Transverse colon (tissue), 4 donors: ENCODE data around the gene NOX3. TPM values are rescaled to one million over a fixed set of nuclear protein-coding genes. Genes with fewer than 3 reads are reported as not detected.

Experiments used
- DNase-seq: peaks from one replicate; pipeline ENCODE4 v3.0.0-alpha.2; 2019
- H3K27ac ChIP-seq, 4 donors: fragments of 200-600 bp; sonication (generic); 2 replicates each; pipeline ENCODE4 v1.5.1; 2016 to 2018; ENCODE audit warnings: inconsistent platforms in 4 of 4
- H3K27me3 ChIP-seq: fragments of 200-600 bp; sonication (generic); 2 replicates; pipeline ENCODE4 v1.5.1; 2017; ENCODE audit warnings: inconsistent platforms
- H3K36me3 ChIP-seq, 4 donors: fragments of 200-600 bp; sonication (generic); 2 replicates each; pipeline ENCODE4 v1.5.1; 2017 to 2019; ENCODE audit warnings: inconsistent platforms in 4 of 4
- H3K4me1 ChIP-seq, 4 donors: fragments of 200-600 bp; sonication (generic); 2 replicates each; pipeline ENCODE4 v1.5.1; 2017 to 2020; ENCODE audit warnings: inconsistent platforms in 4 of 4
- H3K4me3 ChIP-seq, 4 donors: fragments of 200-600 bp; sonication (generic); 1 replicate in 1 of 4; 2 replicates in 3 of 4; pipeline versions ENCODE4 v1.5.1 to v1.6.1; 2017 to 2019; ENCODE audit warnings: inconsistent platforms in 4 of 4
- H3K9me3 ChIP-seq, 2 donors: fragments of 200-600 bp; sonication (generic); 2 replicates each; pipeline ENCODE4 v1.5.1; 2017 to 2019; ENCODE audit warnings: inconsistent platforms in 2 of 2
- CTCF ChIP-seq, 5 experiments: fragments of 200-600 bp in 3 of 5; fragments of 450-650 bp in 2 of 5; sonication (generic) in 3 of 5; IDR thresholded peaks; 1 replicate in 2 of 5; 2 replicates in 3 of 5; pipeline ENCODE4 v1.5.1; 2016 to 2017; ENCODE audit warnings: antibody characterized with exemption in 5 of 5, inconsistent platforms in 3 of 5, mild to moderate bottlenecking in 2 of 5, moderate library complexity in 1 of 5
- EP300 ChIP-seq: sonication (generic); formaldehyde crosslinking; IDR thresholded peaks from one replicate; pipeline ENCODE4 v1.6.1; 2017; ENCODE audit warnings: antibody characterized with exemption, low read depth
- POLR2A ChIP-seq: fragments of 450-650 bp; IDR thresholded peaks from one replicate; pipeline ENCODE4 v1.6.1; 2016; ENCODE audit warnings: antibody characterized with exemption, mild to moderate bottlenecking, moderate library complexity
- POLR2AphosphoS5 ChIP-seq, 3 donors: sonication (generic); formaldehyde crosslinking; IDR thresholded peaks; one replicate each; pipeline ENCODE4 v1.6.1; 2016; ENCODE audit warnings: antibody characterized with exemption in 3 of 3
- WGBS, 2 donors: methylation state at CpG; one replicate each; pipeline ENCODE4 v1.1.5; 2018; ENCODE audit warnings: low coverage in 1 of 2; 5-methylcytosine and 5-hydroxymethylcytosine counted together
- in situ Hi-C, 4 donors: fragments of 200-750 bp; cut with MboI; loops; one replicate each; pipeline versions ENCODE4 v1.15.0 to v1.15.1; 2017; ENCODE audit warnings: low sequenced_read_pairs in 3 of 4, low pct_ligation_motif_present in 1 of 4, low pct_unique_long_range_greater_than_20kb in 1 of 4
- intact Hi-C: fragments of 100-400 bp; cut with DNase I; formaldehyde crosslinking; loops from one replicate; pipeline ENCODE4 v1.15.1; 2023; ENCODE audit warnings: low total_unique reads
- total RNA-seq, 4 donors: library from RNA; depleted of rRNA; stranded (reverse); fragments of >200 nt; gene quantifications; one replicate each; pipeline ENCODE4 v1.1.0, GENCODE V29; 2016

NOX3 gene
- total RNA-seq, 4 donors from 2014 or later = not detected

GRCh38 chr6:155397172-155397705 is 58.4 kb downstream of the NOX3 start:
- no peak for DNase-seq
- 89 to 100% methylated on average over 2 to 3 of the region's 3 CpGs for WGBS, 2 donors
- in situ Hi-C loops (no loop called here), intact Hi-C loops (no loop called here)
- Histone ChIP-seq H3K36me3 (no peaks in the 10 kb centered on the region), H3K4me1 (no peaks in the 10 kb centered on the region), H3K27ac (no peak overlapping the region), H3K9me3 (no peaks in the 10 kb centered on the region), H3K27me3 (no peaks in the 10 kb centered on the region), H3K4me3 (no peak overlapping the region)
- TF ChIP-seq CTCF (IDR thresholded peaks at IDR 0.05) (no peak), POLR2A (no peak), EP300 (no peak)

- Histone ChIP-seq H3K4me3 (no peak overlapping the region), H3K27ac (no peak overlapping the region), H3K27me3 (no peaks in the 10 kb centered on the region), H3K4me1 (no peaks in the 10 kb centered on the region), H3K9me3 (no peaks in the 10 kb centered on the region), H3K36me3 (no peaks in the 10 kb centered on the region)
- TF ChIP-seq EP300 (no peak), POLR2AphosphoS5 (IDR thresholded peaks at IDR 0.05) (no peak), CTCF (IDR thresholded peaks at IDR 0.05) (no peak), POLR2A (no peak)
- WGBS, 2 donors = 87 to 88% methylated on average over 3 to 5 of the region's 5 CpGs
- intact Hi-C loops (no loop called here), in situ Hi-C loops (no loop called here)
- no peak for DNase-seq
Measured at GRCh38 chr6:155396605-155397004, 59.0 kb downstream of the NOX3 start.

DNA sequence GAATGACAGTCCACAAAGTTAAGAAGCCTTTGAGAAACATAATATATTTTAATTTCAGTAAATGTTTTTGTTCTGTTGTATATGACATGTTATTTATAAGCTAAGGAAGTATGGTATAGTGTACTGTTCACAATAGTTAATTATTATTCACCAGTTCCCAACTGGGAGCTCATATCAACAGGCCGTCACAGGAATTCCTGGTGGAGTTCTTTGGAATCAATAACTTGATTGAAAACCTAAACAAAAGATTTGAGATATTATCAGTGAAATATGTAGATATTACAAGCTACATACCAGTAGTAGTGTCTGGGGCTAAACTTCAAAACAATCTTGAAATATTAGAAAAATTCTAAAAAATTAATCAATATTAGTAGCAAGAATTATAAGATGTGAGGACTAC is 60.3 kb downstream of the NOX3 start:
- Histone ChIP-seq H3K27ac (no peak overlapping the region), H3K9me3 (no peaks in the 10 kb centered on the region), H3K27me3 (no peaks in the 10 kb centered on the region), H3K4me3 (no peak overlapping the region), H3K4me1 (no peaks in the 10 kb centered on the region), H3K36me3 (no peaks in the 10 kb centered on the region)
- no peak for DNase-seq
- intact Hi-C loops = no loop called here
- TF ChIP-seq POLR2A (no peak), CTCF (IDR thresholded peaks at IDR 0.05) (no peak), POLR2AphosphoS5 (IDR thresholded peaks at IDR 0.05) (no peak), EP300 (no peak)
- in situ Hi-C loops = no loop called here
- 85 to 92% methylated on average over 1 of the region's 1 CpG for whole genome bisulfite sequencing, 2 donors

DNA sequence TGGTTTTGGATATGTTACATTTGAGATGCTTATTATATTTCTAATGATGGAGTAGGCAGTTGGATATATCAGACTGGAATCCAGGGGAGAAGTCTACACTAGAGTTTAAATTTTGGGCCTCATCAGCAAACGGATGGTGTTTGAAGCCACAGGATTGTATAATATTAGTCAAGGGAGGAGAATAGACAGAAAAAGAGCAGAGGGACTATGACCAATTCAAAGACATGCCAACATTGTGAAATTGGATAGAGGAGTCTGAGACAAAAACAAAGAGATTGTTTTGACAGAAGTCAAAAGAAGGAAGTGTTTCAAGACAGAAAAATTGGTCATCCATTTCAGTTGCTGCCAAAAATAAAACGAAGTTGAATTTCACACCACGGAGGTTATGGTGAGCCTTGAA is 66.5 kb downstream of the NOX3 start:
- H3K27me3 ChIP-seq = no peaks in the 10 kb centered on the region
- no peaks in the 10 kb centered on the region for H3K4me1 ChIP-seq
- no peak overlapping the region for H3K4me3 ChIP-seq
- H3K36me3 ChIP-seq = no peaks in the 10 kb centered on the region
- no peak for TF ChIP-seq POLR2AphosphoS5 (IDR thresholded peaks at IDR 0.05)
- no peak for TF ChIP-seq EP300
- no peak for TF ChIP-seq POLR2A
- TF ChIP-seq CTCF (IDR thresholded peaks at IDR 0.05) = no peak
- 72% methylated on average over 3 of the region's 3 CpGs for WGBS, 2 donors
- no peak overlapping the region for H3K27ac ChIP-seq
- no peak for DNase-seq
- no peaks in the 10 kb centered on the region for H3K9me3 ChIP-seq
- in situ Hi-C loops = no loop called here
- intact Hi-C loops = no loop called here
